Measurements from ENCODE around the gene AMBP. TPM values are rescaled to one million over a fixed set of nuclear protein-coding genes. Genes with fewer than 3 reads are reported as not detected.

The AMBP gene
- total RNA-seq, 1 donor: 0.27 TPM

- TF ChIP-seq, protein P1, sequence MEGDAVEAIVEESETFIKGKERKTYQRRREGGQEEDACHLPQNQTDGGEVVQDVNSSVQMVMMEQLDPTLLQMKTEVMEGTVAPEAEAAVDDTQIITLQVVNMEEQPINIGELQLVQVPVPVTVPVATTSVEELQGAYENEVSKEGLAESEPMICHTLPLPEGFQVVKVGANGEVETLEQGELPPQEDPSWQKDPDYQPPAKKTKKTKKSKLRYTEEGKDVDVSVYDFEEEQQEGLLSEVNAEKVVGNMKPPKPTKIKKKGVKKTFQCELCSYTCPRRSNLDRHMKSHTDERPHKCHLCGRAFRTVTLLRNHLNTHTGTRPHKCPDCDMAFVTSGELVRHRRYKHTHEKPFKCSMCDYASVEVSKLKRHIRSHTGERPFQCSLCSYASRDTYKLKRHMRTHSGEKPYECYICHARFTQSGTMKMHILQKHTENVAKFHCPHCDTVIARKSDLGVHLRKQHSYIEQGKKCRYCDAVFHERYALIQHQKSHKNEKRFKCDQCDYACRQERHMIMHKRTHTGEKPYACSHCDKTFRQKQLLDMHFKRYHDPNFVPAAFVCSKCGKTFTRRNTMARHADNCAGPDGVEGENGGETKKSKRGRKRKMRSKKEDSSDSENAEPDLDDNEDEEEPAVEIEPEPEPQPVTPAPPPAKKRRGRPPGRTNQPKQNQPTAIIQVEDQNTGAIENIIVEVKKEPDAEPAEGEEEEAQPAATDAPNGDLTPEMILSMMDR (IDR thresholded peaks at IDR 0.05; ENCODE audit: insufficient read depth, low read length): no peak
- no peak for DNase-seq (ENCODE audit: low read depth)
- H3K4me3 ChIP-seq (ENCODE audit: low read depth, low read length): no peak overlapping the region
These were observed 60.1 kb downstream of the AMBP start for GRCh38 chr9:114017741-114018715.

GRCh38 chr9:114016629-114017423 lies 61.3 kb downstream of the AMBP start:
- TF ChIP-seq, protein P1 (IDR thresholded peaks at IDR 0.05; ENCODE audit: insufficient read depth, low read length): no peak
- no peak overlapping the region for H3K4me3 ChIP-seq (ENCODE audit: low read depth, low read length)
- no peak for DNase-seq (ENCODE audit: low read depth)

DNA sequence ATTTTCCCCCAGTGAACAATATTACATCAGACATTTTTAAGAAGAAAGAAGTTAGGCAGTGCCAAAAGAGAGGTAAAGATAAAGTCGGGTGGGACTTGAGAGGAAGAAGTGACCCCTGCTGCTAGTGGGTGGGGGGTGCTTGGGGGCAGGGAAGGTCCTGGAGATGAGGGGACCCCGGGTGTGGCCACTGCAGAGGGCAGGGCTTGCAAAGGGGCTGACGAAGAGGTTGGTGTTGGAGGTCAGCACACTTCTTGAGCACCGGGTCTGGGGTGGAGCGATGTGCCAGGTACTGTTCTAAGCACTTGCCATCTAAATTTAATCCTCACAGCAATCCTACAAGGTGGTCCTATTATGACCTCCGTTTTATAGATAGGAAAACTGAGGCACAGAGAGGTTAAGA lies 62.0 kb downstream of the AMBP start:
- no peak overlapping the region for H3K4me3 ChIP-seq (ENCODE audit: low read depth, low read length)
- DNase-seq (ENCODE audit: low read depth): no peak
- TF ChIP-seq, protein P1 (IDR thresholded peaks at IDR 0.05; ENCODE audit: insufficient read depth, low read length): no peak

- no peak overlapping the region for H3K4me3 ChIP-seq (ENCODE audit: low read depth, low read length)
- no peak for DNase-seq (ENCODE audit: low read depth)
- TF ChIP-seq, protein P1 (IDR thresholded peaks at IDR 0.05; ENCODE audit: insufficient read depth, low read length): no peak
These were observed 62.5 kb downstream of the AMBP start for GRCh38 chr9:114015607-114016006.

GRCh38 chr9:114014044-114014443 lies 64.1 kb downstream of the AMBP start:
- H3K4me3 ChIP-seq (ENCODE audit: low read depth, low read length): no peak overlapping the region
- no peak for DNase-seq (ENCODE audit: low read depth)
- TF ChIP-seq, protein P1 (IDR thresholded peaks at IDR 0.05; ENCODE audit: insufficient read depth, low read length): no peak

DNA sequence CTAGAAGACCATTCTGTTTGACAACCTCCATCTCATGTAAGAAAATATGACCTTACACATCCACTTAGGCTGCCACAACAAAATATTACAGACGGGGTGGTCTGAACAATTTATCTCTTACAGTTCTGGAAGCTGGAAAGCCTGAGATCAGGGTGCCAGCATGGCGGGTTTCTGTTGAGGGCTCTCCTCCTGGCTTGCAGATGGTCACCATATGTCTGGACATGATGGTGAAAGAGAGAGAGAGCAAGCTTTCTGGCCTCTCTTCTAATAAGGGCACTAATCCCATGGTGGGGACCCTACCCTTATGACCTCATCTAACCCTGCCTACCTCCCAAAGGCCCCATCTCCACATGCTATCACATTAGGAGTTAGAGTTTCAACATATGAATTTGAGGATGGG lies 66.0 kb downstream of the AMBP start:
- no peak overlapping the region for H3K4me3 ChIP-seq (ENCODE audit: low read depth, low read length)
- TF ChIP-seq, protein P1 (IDR thresholded peaks at IDR 0.05; ENCODE audit: insufficient read depth, low read length): no peak
- DNase-seq (ENCODE audit: low read depth): no peak
